ENCODE results near the gene ZMYND8.

Gene ZMYND8

DNA sequence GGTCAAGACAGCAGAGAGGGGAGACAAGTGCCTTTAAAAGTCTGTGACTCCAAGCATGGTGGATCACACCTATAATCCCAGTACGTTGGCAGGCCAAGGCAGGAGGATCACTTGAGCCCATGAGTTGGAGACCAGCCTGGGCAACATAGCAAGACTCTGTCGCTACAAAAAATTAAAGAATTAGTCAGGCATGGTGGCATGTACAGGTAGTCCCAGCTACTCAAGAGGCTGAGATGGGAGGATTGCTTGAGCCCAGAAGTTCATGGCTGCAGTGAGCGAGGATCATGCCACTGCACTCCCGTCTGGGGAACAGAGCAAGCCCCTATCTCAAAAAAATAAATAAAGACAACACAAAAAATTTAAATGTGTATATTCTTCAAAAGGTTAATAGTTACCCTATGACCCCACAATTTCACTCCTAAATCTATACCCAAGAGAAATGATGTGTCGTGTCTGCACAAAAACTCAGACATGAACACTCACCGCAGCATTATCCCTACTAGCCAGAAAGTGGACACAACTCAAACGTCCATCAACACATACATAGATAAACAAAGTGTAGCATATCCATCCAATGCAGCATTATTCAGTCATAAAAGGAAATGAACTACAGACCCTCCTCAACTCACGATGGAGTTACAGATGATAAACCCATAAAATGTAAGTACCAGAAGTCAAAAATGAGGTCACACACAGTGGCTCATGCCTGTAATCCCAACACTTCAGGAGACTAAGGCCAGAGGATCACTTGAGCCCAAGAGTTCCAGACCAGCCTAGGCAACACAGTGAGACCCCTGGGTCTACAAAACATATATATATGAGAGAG lies 23.9 kb downstream of the ZMYND8 start:
- no peak for DNase-seq
- H3K4me3 ChIP-seq (ENCODE audit: low read length): no peak overlapping the region
- no peak overlapping the region for H3K9ac ChIP-seq (ENCODE audit: low read length)
- H2AFZ ChIP-seq (ENCODE audit: low read length): no peak overlapping the region
- H3F3A ChIP-seq (ENCODE audit: insufficient read depth, low read length): 0 out of 2 replicates have a peak, but pooled peaks cover 8% of the 10 kb centered on the region
- H3K9me2 ChIP-seq (replicated peaks; ENCODE audit: insufficient read depth, low read length): no peaks in the 10 kb centered on the region
- H3K36me3 ChIP-seq (replicated peaks; ENCODE audit: insufficient read depth, low read length): 0 out of 2 replicates have a peak, but pooled peaks cover 8% of the 10 kb centered on the region
- H3K79me2 ChIP-seq (ENCODE audit: low read length): peaks cover 100% of the 10 kb centered on the region
- no peaks in the 10 kb centered on the region for H3K9me3 ChIP-seq (replicated peaks; ENCODE audit: insufficient read depth, low read length)
- H3K27ac ChIP-seq (ENCODE audit: low read length): no peak overlapping the region
- H3K4me1 ChIP-seq (ENCODE audit: low read length): peaks cover 8% of the 10 kb centered on the region; the same call in 1 of the 2 replicates
- TF ChIP-seq, protein P1, sequence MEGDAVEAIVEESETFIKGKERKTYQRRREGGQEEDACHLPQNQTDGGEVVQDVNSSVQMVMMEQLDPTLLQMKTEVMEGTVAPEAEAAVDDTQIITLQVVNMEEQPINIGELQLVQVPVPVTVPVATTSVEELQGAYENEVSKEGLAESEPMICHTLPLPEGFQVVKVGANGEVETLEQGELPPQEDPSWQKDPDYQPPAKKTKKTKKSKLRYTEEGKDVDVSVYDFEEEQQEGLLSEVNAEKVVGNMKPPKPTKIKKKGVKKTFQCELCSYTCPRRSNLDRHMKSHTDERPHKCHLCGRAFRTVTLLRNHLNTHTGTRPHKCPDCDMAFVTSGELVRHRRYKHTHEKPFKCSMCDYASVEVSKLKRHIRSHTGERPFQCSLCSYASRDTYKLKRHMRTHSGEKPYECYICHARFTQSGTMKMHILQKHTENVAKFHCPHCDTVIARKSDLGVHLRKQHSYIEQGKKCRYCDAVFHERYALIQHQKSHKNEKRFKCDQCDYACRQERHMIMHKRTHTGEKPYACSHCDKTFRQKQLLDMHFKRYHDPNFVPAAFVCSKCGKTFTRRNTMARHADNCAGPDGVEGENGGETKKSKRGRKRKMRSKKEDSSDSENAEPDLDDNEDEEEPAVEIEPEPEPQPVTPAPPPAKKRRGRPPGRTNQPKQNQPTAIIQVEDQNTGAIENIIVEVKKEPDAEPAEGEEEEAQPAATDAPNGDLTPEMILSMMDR (IDR thresholded peaks at IDR 0.05; ENCODE audit: low read length): no peak
- TF ChIP-seq EZH2phosphoT487 (IDR thresholded peaks at IDR 0.05; ENCODE audit: low read length) (no peak), EZH2 (optimal IDR thresholded peaks at IDR 0.05; ENCODE audit: low read depth, low read length) (no peak)
- no peak overlapping the region for H3K4me2 ChIP-seq (ENCODE audit: low read depth, low read length)
- H3K27me3 ChIP-seq (replicated peaks; ENCODE audit: insufficient read depth, low read length): no peaks in the 10 kb centered on the region
- H4K20me1 ChIP-seq (ENCODE audit: insufficient read depth, low read length): peaks cover 49% of the 10 kb centered on the region

DNA sequence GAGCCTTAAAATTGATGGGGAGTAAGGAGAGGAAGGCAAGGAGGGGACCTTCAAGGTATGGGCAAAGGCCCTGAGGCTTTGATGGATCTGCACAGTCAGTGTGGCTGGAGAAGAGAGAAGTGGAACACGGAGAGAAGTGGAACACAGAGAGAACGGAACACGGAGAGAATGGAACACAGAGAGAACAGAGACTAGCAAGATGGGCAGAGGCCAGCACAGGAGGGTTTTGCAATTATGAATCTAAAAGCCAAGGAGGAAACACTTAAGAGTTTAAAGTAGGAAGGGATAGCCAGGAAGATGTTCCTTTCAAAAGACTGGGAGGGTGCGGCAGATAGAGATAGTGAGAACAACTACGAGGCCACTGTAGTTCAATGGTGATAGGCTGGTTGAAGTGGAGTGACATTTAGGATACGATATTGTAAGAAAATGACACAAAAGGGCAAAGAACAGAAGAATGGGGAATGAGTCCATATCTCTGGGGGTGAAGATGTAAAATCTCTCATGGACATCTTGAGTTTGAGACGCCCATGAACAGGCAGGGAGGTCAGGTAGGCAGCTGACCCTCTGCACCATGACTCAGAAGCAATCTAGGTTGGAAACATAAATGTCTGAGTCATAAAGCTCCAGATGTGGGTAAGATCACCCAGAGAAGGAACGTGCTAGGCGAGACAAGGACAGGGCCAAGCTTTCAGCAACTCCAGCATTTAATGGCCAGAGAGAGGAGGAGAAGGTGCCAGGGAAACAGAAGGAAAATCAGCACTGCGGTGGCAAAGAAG lies 25.4 kb downstream of the ZMYND8 start:
- Histone ChIP-seq H3K4me3 (ENCODE audit: low read length) (no peak overlapping the region), H3K9me3 (replicated peaks; ENCODE audit: insufficient read depth, low read length) (no peaks in the 10 kb centered on the region), H2AFZ (ENCODE audit: low read length) (no peak overlapping the region), H3K79me2 (ENCODE audit: low read length) (peaks cover 100% of the 10 kb centered on the region), H3K9me2 (replicated peaks; ENCODE audit: insufficient read depth, low read length) (no peaks in the 10 kb centered on the region), H4K20me1 (ENCODE audit: insufficient read depth, low read length) (peaks cover 45% of the 10 kb centered on the region), H3K36me3 (replicated peaks; ENCODE audit: insufficient read depth, low read length) (0 out of 2 replicates have a peak, but pooled peaks cover 8% of the 10 kb centered on the region), H3K27me3 (replicated peaks; ENCODE audit: insufficient read depth, low read length) (no peaks in the 10 kb centered on the region), H3K9ac (ENCODE audit: low read length) (no peak overlapping the region), H3K4me1 (ENCODE audit: low read length) (peaks cover 4% of the 10 kb centered on the region; the same call in 1 of the 2 replicates), H3K4me2 (ENCODE audit: low read depth, low read length) (no peak overlapping the region), H3K27ac (ENCODE audit: low read length) (no peak overlapping the region), H3F3A (ENCODE audit: insufficient read depth, low read length) (0 out of 2 replicates have a peak, but pooled peaks cover 1% of the 10 kb centered on the region)
- TF ChIP-seq EZH2phosphoT487 (IDR thresholded peaks at IDR 0.05; ENCODE audit: low read length) (no peak), EZH2 (optimal IDR thresholded peaks at IDR 0.05; ENCODE audit: low read depth, low read length) (no peak)
- TF ChIP-seq, protein P1 (IDR thresholded peaks at IDR 0.05; ENCODE audit: low read length): no peak
- no peak for DNase-seq

DNA sequence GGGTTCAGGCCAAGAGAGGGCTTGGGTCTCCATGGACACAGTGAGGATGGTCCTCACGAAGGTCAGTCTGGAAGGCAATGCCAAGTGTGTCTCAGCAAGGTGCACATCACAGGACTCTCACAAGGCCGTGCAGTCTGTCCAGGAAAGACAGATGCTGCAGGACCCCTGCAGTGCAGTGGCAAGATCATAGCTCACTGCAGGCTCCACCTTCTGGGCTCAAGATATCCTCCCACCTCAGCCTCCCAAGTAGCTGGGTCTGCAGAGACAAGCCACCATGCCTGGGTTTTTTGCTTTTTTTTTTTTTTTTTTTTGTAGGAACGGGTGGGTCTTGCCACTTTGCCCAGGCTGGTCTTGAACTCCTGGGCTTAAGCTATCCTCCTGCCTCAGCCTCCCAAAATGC lies 26.4 kb downstream of the ZMYND8 start:
- Histone ChIP-seq H2AFZ (ENCODE audit: low read length) (no peak overlapping the region), H3K79me2 (ENCODE audit: low read length) (peaks cover 100% of the 10 kb centered on the region), H3K9ac (ENCODE audit: low read length) (no peak overlapping the region), H3K27me3 (replicated peaks; ENCODE audit: insufficient read depth, low read length) (no peaks in the 10 kb centered on the region), H3F3A (ENCODE audit: insufficient read depth, low read length) (no peaks in the 10 kb centered on the region), H3K4me2 (ENCODE audit: low read depth, low read length) (no peak overlapping the region), H3K9me2 (replicated peaks; ENCODE audit: insufficient read depth, low read length) (no peaks in the 10 kb centered on the region), H3K9me3 (replicated peaks; ENCODE audit: insufficient read depth, low read length) (no peaks in the 10 kb centered on the region), H3K36me3 (replicated peaks; ENCODE audit: insufficient read depth, low read length) (peaks cover 8% of the 10 kb centered on the region; the same call in 1 of the 2 replicates), H3K27ac (ENCODE audit: low read length) (no peak overlapping the region), H3K4me3 (ENCODE audit: low read length) (no peak overlapping the region), H3K4me1 (ENCODE audit: low read length) (peaks cover 4% of the 10 kb centered on the region; the same call in 1 of the 2 replicates), H4K20me1 (ENCODE audit: insufficient read depth, low read length) (peaks cover 38% of the 10 kb centered on the region)
- TF ChIP-seq, protein P1 (IDR thresholded peaks at IDR 0.05; ENCODE audit: low read length): no peak
- TF ChIP-seq EZH2 (optimal IDR thresholded peaks at IDR 0.05; ENCODE audit: low read depth, low read length) (no peak), EZH2phosphoT487 (IDR thresholded peaks at IDR 0.05; ENCODE audit: low read length) (no peak)
- DNase-seq: no peak
